HepG2 (cell line): ENCODE results near the gene EEPD1. TPM values are rescaled to one million over a fixed set of nuclear protein-coding genes. Genes with fewer than 3 reads are reported as not detected.
A peak's percentile ranks its signal among the peaks of the same experiment; 100 is the strongest.

Source experiments
- DR1 ChIP-seq: sonication (generic); formaldehyde crosslinking; IDR thresholded peaks from 2 replicates; pipeline ENCODE4 v1.8.0; 2021; ENCODE audit warnings: mild to moderate bottlenecking, missing genetic modification reagents, inconsistent platforms
- NR2F6 ChIP-seq, 2 experiments: IDR thresholded peaks; 2 replicates each; pipeline ENCODE4 v1.6.1; 2016; ENCODE audit warnings: antibody characterized with exemption in 1 of 2, mild to moderate bottlenecking in 1 of 2
- NRL ChIP-seq: sonication (generic); formaldehyde crosslinking; IDR thresholded peaks from 2 replicates; pipeline ENCODE4 v1.5.0; 2020; ENCODE audit warnings: missing genetic modification reagents, mild to moderate bottlenecking, moderate library complexity, borderline replicate concordance
- RFXANK ChIP-seq: IDR thresholded peaks from 2 replicates; pipeline ENCODE4 v1.6.1; 2016
- ZNF138 ChIP-seq: sonication (generic); formaldehyde crosslinking; IDR thresholded peaks from 2 replicates; pipeline ENCODE4 v1.5.0; 2020; ENCODE audit warnings: mild to moderate bottlenecking, low read depth, missing genetic modification reagents
- ZNF17 ChIP-seq: sonication (generic); formaldehyde crosslinking; IDR thresholded peaks from 2 replicates; pipeline ENCODE4 v1.5.0; 2020; ENCODE audit warnings: mild to moderate bottlenecking, missing genetic modification reagents
- ZNF282 ChIP-seq: fragments of 450-650 bp; IDR thresholded peaks from 2 replicates; pipeline ENCODE4 v1.6.1; 2018; ENCODE audit not compliant: partially characterized antibody
- ZNF615 ChIP-seq: sonication (generic); formaldehyde crosslinking; IDR thresholded peaks from 2 replicates; pipeline ENCODE4 v1.5.0; 2020; ENCODE audit warnings: mild to moderate bottlenecking, missing genetic modification reagents, borderline replicate concordance
- polyA plus RNA-seq, 8 experiments: library from polyadenylated mRNA; depleted of rRNA in 3 of 8; stranded (reverse) in 7 of 8; unstranded in 1 of 8; fragments of >200 nt; fragmentation: Illumina TruSeq in 4 of 8; extraction: Trizol in 4 of 8; gene quantifications; 2 replicates each; pipeline versions ENCODE4 v1.2.1 to v1.2.3, GENCODE V29; 2011 to 2016; ENCODE audit warnings: low read depth in 4 of 8, missing spikeins in 1 of 8, mixed read lengths in 1 of 8; ENCODE audit not compliant: insufficient read depth in 1 of 8
- total RNA-seq, 5 experiments: library from RNA; depleted of rRNA; stranded (reverse); fragments of >200 nt; fragmentation: Illumina TruSeq; extraction: Trizol; gene quantifications; 2 replicates each; pipeline ENCODE4 v1.2.3, GENCODE V29; 2016; ENCODE audit warnings: low read depth in 1 of 5
- TF ChIP-seq, protein P1 (sequence below): sonication (generic); formaldehyde crosslinking; IDR thresholded peaks from 2 replicates; pipeline ENCODE4 v1.4.0; 2020; ENCODE audit warnings: missing genetic modification reagents, mild to moderate bottlenecking, borderline replicate concordance
- TF ChIP-seq, protein P2 (sequence below): sonication (generic); formaldehyde crosslinking; conservative IDR thresholded peaks from 2 replicates; pipeline ENCODE4 v1.4.0; 2020; ENCODE audit warnings: missing genetic modification reagents
- TF ChIP-seq, protein P3 (sequence below): sonication (generic); formaldehyde crosslinking; IDR thresholded peaks from 2 replicates; pipeline ENCODE4 v1.4.0; 2020; ENCODE audit warnings: missing genetic modification reagents, mild to moderate bottlenecking, borderline replicate concordance

EEPD1 gene
- total and polyA plus RNA-seq, 2 of the 13 experiments (the other 11 are each of a cell fraction or from before 2014, with no cell fraction given): 10.1 to 16.4 TPM

DNA sequence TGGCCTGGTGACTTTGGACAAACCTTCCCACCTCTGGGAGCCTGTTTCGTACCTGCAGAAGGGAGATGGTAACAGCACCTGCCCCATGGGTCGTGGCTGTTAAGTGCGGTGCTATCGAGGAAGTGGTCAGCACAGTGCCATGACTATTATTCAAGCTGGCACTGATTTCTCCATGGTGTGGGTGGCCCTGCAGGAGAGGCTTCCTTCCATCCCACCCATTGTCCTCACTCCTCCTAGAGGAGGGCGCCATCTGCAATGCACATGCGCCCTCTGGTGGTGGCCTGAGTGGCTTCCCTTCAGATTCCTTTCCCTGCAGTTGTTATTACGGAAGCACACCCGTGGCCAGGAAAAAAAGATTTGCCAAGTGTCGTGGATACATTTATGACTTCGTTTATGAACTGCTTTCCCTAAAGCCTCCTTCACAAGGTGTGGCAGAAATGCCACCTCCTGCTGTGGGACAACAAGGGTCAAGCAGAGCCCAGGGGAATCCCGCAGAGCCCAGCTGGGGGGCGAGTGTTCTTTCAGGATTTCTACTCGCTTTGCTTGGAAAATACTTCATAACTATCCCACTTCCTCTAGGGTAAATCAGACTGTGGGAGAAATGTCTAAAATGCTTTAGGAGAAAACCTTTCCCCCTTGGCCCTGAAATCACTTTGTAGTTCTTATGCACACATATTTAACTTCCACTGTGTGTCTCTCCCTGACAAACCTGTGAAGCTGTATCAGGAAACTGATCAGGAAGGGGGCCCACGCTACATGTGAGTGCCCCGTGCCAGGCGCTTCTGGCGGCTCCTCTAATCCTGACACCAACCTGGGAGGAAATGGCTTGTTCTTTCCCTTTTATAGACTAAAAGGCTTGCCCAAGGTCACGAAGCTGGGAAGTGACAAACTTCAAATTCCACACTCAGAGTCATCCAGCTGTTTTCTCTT is 138.6 kb downstream of the EEPD1 start (continued):
- TF ChIP-seq, protein P1, sequence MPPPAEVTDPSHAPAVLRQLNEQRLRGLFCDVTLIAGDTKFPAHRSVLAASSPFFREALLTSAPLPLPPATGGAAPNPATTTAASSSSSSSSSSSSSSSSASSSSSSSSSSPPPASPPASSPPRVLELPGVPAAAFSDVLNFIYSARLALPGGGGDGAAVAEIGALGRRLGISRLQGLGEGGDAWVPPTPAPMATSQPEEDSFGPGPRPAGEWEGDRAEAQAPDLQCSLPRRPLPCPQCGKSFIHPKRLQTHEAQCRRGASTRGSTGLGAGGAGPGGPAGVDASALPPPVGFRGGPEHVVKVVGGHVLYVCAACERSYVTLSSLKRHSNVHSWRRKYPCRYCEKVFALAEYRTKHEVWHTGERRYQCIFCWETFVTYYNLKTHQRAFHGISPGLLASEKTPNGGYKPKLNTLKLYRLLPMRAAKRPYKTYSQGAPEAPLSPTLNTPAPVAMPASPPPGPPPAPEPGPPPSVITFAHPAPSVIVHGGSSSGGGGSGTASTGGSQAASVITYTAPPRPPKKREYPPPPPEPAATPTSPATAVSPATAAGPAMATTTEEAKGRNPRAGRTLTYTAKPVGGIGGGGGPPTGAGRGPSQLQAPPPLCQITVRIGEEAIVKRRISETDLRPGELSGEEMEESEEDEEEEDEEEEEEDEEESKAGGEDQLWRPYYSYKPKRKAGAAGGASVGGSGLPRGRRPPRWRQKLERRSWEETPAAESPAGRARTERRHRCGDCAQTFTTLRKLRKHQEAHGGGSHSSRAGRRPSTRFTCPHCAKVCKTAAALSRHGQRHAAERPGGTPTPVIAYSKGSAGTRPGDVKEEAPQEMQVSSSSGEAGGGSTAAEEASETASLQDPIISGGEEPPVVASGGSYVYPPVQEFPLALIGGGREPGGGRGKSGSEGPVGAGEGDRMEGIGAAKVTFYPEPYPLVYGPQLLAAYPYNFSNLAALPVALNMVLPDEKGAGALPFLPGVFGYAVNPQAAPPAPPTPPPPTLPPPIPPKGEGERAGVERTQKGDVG (CRISPR knock-in tag): no peak
- TF ChIP-seq, protein P2, sequence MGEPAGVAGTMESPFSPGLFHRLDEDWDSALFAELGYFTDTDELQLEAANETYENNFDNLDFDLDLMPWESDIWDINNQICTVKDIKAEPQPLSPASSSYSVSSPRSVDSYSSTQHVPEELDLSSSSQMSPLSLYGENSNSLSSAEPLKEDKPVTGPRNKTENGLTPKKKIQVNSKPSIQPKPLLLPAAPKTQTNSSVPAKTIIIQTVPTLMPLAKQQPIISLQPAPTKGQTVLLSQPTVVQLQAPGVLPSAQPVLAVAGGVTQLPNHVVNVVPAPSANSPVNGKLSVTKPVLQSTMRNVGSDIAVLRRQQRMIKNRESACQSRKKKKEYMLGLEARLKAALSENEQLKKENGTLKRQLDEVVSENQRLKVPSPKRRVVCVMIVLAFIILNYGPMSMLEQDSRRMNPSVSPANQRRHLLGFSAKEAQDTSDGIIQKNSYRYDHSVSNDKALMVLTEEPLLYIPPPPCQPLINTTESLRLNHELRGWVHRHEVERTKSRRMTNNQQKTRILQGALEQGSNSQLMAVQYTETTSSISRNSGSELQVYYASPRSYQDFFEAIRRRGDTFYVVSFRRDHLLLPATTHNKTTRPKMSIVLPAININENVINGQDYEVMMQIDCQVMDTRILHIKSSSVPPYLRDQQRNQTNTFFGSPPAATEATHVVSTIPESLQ (CRISPR knock-in tag): no peak
- TF ChIP-seq ZNF138 (CRISPR knock-in tag) (no peak), NR2F6 (IDR thresholded peaks at IDR 0.05) (peak; percentile 60), NR2F6 (CRISPR knock-in tag; IDR thresholded peaks at IDR 0.05) (0 out of 2 replicates have a peak, but pooled peaks have one; percentile 18), ZNF282 (no peak), NRL (CRISPR knock-in tag) (peak; percentile 74; the same call in 1 of the 2 replicates), ZNF615 (CRISPR knock-in tag) (no peak), ZNF17 (CRISPR knock-in tag) (no peak), DR1 (no peak), RFXANK (CRISPR knock-in tag) (no peak)
- TF ChIP-seq, protein P3, sequence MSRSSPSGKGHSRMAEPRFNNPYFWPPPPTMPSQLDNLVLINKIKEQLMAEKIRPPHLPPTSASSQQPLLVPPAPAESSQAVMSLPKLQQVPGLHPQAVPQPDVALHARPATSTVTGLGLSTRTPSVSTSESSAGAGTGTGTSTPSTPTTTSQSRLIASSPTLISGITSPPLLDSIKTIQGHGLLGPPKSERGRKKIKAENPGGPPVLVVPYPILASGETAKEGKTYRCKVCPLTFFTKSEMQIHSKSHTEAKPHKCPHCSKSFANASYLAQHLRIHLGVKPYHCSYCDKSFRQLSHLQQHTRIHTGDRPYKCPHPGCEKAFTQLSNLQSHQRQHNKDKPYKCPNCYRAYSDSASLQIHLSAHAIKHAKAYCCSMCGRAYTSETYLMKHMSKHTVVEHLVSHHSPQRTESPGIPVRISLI (CRISPR knock-in tag): peak; percentile 47; the same call in 1 of the 2 replicates
